GM19239 (cell line): ENCODE results near the gene ZDHHC8.
"Not testable (repeated sequence)": the region's sequence is repeated elsewhere in the genome, so short reads cannot be mapped to it uniquely, and the experiment has no call there.

Experiments
- DNase-seq: peaks from one replicate; pipeline ENCODE4 v3.0.0; 2011; ENCODE audit warnings: low spot score; ENCODE audit not compliant: insufficient read length
- FAIRE-seq: peaks from 2 replicates; lab custom pipeline; 2011; peaks lifted over from hg19 to GRCh38; lab: Jason Lieb, UNC

Gene ZDHHC8

DNA sequence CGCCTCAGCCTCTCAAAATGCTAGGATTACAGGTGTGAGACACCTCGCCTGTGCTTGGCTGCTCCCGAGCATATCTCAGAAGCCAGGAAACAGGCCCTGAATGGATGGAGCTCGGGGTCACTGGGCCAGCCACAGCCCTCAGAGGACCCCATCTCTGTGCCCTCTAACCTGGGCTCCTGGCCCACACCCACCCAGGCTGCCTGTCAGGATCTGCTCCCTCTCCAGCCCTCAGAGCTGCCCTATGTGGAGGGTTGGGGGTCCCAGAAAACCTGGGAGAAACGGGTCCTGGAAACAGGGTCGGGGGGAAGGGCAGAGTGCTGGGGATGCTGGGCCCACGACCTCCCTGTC, 24.4 kb downstream of the ZDHHC8 start:
- FAIRE-seq = no peak

GRCh38 chr22:20156611-20157429, 25.2 kb downstream of the ZDHHC8 start:
- FAIRE-seq (peak; percentile 93), DNase-seq (peak; percentile 99)

More for the DNA sequence above, 24.4 kb downstream of the ZDHHC8 start:
- no peak for DNase-seq

DNA sequence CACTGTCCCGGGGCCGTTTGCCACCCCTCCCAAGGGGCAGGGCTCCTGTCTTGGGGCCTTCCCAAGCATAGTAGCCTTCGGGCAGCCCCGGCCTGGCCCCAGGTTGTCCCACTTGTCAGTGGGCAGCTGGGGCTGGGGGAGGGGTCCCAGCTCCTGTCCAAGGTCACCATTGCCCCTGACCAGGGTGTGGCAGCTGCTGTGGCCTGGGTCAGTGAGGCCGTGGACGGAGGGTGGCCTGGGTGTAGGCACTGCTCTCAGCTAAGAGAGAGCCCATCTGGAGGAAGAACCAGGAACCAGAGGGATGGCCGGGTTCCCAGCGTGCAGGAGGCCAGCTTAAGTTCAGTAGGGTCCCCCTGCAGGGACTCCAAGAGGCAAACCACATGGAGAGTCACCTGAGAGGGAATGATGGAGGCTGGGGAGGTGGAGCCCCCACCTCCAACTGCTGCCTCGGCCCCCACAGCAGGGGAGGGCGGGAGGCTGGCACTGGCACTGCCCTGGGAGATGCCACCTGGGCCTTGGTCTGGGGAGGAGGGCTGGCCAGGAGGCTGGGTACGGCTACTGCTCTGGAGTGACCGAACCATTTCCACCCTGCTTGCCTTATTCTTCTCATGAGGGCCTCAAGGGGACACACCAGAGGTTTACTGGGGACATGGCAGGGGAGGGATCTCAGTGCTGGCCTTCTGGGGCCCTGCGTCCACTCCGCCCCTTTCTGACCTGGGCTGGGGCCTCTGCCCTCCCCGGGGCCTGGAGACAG, 26.0 kb downstream of the ZDHHC8 start:
- FAIRE-seq (no peak), DNase-seq (no peak)

DNA sequence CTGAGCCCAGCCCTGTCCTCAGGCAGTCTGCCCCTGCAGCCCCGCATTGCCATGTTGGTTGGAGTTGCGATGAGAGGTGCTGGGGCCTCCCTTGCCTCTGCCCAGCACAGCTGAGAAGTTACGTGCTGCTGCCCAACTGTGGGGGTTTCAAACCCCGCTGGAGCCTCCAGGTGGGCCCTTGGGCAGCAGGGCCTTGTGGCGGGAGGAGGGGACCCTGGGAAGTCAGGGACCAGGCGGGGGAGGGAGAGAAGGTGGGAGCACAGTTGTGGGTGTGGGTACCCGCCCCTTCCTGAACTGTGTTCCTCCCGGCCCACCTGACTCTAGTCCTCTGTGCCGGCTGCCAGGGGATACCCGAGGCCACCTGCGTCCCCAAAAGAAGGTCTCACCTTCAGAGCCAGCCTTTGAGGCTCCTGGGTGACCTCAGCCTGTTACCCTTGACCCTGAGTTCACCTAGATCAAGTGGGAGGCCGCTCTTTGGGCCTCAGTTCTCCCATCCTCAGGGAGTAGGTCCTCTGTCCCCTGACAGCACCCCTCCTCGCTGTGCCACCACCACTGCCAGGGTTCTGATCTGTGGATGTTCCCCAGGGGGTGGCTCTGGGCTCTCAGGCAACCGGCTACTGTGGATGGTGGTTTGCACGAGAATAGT, 26.9 kb downstream of the ZDHHC8 start:
- DNase-seq (no peak), FAIRE-seq (no peak)

- FAIRE-seq = no peak
- DNase-seq = no peak
Observed at GRCh38 chr22:20159076-20159475, 27.5 kb downstream of the ZDHHC8 start.

- DNase-seq, FAIRE-seq: not testable (repeated sequence)
Observed at GRCh38 chr22:20159531-20159930, 27.9 kb downstream of the ZDHHC8 start.

GRCh38 chr22:20160041-20160440, 28.4 kb downstream of the ZDHHC8 start:
- FAIRE-seq = no peak
- no peak for DNase-seq

DNA sequence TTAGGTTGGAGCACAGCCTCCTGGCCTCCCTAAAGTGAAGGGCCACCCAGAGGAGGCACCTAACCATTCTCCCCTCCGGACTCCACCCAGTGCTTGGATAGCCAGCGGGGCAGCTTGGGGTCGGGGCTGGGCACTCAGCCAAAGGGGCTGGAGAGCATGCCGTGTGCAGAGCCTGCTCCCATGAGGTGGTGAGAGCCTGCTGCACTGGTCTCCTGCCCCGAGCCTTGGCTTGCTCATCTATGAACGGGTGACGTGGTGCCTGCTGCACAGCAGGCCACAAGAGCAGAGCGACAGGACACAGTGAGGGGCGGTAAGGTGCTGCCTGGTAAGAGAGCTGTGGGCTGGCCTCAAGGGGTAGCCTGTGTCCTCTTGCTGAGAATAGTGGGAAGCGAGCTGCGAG, 33.3 kb downstream of the ZDHHC8 start:
- FAIRE-seq (no peak), DNase-seq (no peak)

- FAIRE-seq = no peak
- no peak for DNase-seq
Observed at GRCh38 chr22:20165421-20165820, 33.8 kb downstream of the ZDHHC8 start.

DNA sequence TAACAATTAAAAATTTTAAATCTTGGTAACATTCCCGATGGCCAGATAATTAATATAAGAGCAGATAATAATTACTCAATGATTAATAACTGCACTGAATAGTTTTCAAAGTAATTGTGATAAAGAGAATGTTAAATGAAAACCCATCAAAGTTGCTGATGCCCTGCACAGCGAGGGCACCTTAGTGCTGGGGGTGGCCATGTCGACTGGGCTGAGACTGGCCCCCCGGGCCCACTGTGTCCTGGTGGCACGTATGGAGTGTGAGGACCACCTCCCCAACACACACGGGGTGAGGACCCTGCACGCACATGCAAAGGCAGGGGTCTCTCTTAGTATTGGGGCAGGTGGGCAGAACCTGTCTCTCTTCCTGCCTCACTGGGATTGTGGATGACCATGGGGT, 34.3 kb downstream of the ZDHHC8 start:
- DNase-seq = no peak
- no peak for FAIRE-seq

GRCh38 chr22:20166703-20167102, 35.1 kb downstream of the ZDHHC8 start:
- FAIRE-seq (no peak), DNase-seq (no peak)

GRCh38 chr22:20167643-20168322, 36.2 kb downstream of the ZDHHC8 start:
- no peak for FAIRE-seq
- no peak for DNase-seq

DNA sequence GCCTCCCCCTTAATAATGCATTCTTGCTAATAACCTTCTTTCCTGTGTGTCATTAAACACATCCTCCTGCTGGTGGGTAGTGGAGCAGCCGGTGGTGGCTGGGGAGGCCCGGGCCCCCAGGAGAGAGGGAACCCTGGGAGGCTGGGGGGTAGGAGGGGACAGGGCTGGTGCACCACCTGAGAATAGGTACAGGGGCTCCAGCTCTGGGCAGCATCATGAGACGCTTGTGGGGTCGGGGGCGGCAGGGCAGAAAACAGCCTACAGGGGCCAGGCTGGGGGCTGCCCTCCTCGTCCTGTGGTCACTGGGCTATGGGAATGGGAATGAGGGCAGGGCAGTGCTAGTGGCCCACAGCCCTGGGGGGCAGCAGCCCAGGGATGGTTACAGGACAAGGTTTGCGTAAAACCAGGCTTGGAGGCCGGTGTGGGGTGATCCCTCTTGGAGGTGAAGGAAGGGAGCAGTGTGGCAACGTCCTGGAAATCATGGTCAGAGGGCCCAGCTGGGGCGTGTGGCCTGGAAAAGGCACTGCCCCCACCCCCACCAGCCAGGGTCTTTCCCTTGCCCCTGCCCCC, 37.7 kb downstream of the ZDHHC8 start:
- FAIRE-seq (no peak), DNase-seq (no peak)

DNA sequence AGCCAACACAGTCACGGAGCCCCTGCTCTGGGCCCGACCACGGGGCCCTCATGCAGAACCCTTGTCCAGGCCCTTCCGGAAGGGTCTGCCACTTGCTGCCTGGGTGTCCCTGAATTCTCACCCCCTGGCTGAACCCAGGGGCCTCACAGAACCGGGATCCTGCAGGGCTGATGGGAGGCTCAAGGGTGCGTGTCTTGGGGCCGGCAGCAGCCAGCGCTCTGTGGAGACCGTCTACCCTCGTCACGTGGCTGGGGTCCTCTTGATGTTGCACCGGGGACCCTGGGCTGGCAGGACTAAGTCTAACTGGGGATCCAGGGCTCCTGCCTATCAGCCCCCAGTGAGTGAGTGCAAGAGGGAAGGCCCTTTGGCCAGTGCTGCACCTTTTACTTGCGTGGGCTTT, 38.6 kb downstream of the ZDHHC8 start:
- DNase-seq = no peak
- no peak for FAIRE-seq

- FAIRE-seq = no peak
Observed at GRCh38 chr22:20171288-20172140, 39.9 kb downstream of the ZDHHC8 start.

DNA sequence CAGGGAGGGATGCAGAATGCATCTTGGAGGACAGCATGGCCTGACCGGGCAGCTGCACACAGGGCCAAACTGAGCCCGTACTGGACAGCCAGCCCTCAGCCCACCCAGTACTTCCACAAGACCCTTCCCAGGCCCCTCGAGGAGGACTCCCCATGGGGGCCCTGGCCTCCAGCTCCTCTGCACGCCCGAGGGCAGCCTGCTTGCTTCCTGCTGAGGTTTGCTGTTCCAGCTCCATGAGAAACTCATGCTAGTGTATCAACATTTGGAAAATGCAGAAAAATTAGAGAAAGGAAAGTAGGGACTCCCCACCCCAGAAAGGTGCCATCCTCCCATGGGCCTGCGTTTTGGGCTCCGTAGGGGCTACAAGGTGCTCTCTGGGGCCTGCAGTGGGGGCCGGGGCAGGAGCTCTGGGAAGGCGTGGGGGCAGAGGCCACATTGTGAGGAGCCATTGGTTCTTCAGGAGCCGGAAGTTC, 40.6 kb downstream of the ZDHHC8 start:
- DNase-seq = no peak
- FAIRE-seq = no peak

More at GRCh38 chr22:20171288-20172140, 39.9 kb downstream of the ZDHHC8 start:
- no peak for DNase-seq

GRCh38 chr22:20173246-20173645, 41.6 kb downstream of the ZDHHC8 start:
- no peak for FAIRE-seq

DNA sequence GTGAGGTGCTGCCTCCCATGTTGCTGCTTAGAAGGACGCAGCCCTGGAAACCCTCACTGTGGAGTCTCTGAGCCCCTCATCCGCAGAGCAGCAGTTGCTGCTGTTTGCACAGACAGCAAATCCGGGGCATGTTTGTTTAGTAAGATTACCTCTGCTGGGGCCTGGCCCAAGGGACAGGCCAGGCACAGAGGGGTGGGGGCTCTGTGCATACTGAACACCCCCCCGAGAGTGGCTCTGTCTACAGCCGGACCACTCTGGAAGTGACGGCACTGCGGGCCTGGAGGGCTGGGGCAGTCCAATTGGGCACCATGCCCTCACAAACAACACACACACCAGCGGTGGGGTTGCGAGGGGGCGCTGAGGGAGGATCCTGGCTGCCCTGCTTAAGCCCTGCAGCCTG, 42.2 kb downstream of the ZDHHC8 start:
- DNase-seq (no peak), FAIRE-seq (no peak)

More at GRCh38 chr22:20173246-20173645, 41.6 kb downstream of the ZDHHC8 start:
- no peak for DNase-seq
